ENCODE data around the gene DCST2. TPM values are rescaled to one million over a fixed set of nuclear protein-coding genes. Genes with fewer than 3 reads are reported as not detected.

Gene DCST2
- total RNA-seq, 5 donors from 2014 or later (not counting 1 experiment from before 2014, with no cell fraction given), result 1.1 to 2.6 (median 1.6) TPM

DNA sequence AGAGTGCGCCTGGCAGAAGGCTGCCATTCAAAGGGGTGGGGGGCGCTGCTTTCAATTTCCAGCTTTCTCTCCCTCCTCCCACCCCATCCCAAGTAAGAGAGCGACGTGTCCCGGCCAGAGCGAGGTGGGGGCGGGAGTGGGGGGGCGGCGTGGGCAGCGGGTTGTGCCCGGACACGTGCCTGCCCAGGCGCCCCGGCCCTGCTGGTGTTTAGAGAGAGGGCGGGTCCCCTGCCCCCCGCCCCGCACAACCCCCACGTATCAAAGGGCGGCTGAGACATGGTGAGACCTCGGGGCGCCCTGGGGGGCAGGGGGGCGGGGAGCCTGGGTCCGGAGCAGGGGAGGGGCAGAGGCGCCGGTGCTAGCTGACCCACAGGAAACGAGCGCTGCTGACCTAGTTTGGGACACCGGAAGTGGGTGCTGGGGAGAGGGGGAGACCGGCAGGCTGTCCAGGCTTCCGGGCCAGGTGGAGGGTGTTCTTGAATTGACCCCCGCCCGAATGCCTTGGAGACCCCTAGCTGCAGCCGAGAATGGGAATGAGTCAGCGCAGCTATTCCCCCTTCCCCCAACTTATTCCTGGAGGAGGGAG lies 29.7 kb downstream of the DCST2 start:
- H3K9me3 Mint-ChIP-seq, result no peaks in the 10 kb centered on the region
- WGBS (ENCODE audit: insufficient coverage), result 0% methylated on average over 6 of the region's 34 CpGs
- no peak for DNase-seq

DNA sequence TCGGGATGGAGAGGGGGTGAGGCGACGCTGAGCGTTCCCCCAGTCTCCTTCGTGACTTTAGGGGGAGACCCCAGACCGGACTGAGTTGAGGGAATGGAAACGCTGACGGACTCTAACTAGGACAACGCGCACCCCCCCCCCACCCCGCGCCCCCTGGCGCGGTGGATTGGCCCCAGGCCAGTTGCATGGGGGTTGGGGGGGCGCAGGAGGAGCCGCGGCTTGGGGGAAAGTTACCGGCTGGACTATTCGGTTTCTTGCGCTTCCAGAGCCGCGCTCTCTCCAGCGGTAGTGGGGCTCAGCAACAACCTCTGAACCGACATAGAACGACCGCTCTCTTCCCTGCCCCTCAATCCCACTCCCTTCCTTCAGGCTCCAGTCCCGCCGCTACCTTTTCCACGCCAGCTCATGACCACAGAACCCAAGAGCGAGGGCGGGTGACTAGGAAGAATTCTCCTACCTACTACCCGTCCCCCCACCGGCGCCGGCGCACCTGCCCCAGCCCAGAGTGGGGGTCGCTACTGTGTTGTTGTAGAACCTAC lies 30.3 kb downstream of the DCST2 start:
- H3K4me1 Mint-ChIP-seq, result peaks cover 56 to 60% (median 58%) of the 10 kb centered on the region in 3 donors
- H3K4me3 Mint-ChIP-seq, result peak overlapping the region; percentile 89 to 95 (median 91)
- H3K36me3 Mint-ChIP-seq, result no peaks in the 10 kb centered on the region
- Histone ChIP-seq H3K27ac (ENCODE audit: low read length) (peak overlapping the region; percentile 80), H3K9me3 (no peaks in the 10 kb centered on the region), H3K4me1 (ENCODE audit: control insufficient read depth in 1 of 2, extremely low read depth in 1 of 2, insufficient read depth in 2 of 2, low read length in 2 of 2) (peaks cover 29 to 91% of the 10 kb centered on the region in 2 experiments), H3K36me3 (ENCODE audit: control insufficient read depth in 2 of 2, extremely low read depth in 1 of 2, insufficient read depth in 1 of 2, low read length in 1 of 2) (no peaks in the 10 kb centered on the region), H3K27me3 (replicated peaks in 1 of 2; ENCODE audit: control insufficient read depth in 2 of 2, extremely low read depth in 1 of 2, insufficient read depth in 2 of 2, low read length in 1 of 2) (no peaks in the 10 kb centered on the region), H3K4me3 (ENCODE audit: control insufficient read depth in 1 of 2, extremely low read depth in 1 of 2, low read length in 1 of 2) (peak overlapping the region; percentile 92 to 97)
- ATAC-seq (replicated peaks in 1 of 4) (no peak), DNase-seq (peak in 1 of 35 experiments; percentile 22)
- no peaks in the 10 kb centered on the region for H3K27me3 Mint-ChIP-seq
- no peaks in the 10 kb centered on the region for H3K9me3 Mint-ChIP-seq
- WGBS (ENCODE audit: insufficient coverage), result 0% methylated on average over 13 of the region's 37 CpGs
- POLR2A ChIA-PET, result interaction anchor here in 1 of 2 donors (0.5 kb wide), 1 partner anchor 10 kb away, joined by 13 read pairs; no protein-coding TSS in a partner anchor
- peak overlapping the region; percentile 98 for H3K27ac Mint-ChIP-seq
- CTCF ChIA-PET, result interaction anchor here in 1 of 2 donors (1.3 kb wide), 1 partner anchor 14 kb away, joined by 3 read pairs; no protein-coding TSS in a partner anchor

More for the DNA sequence above, 29.7 kb downstream of the DCST2 start:
- Mint-ChIP-seq H3K4me3 (peak overlapping the region; percentile 89 to 95 (median 91)), H3K36me3 (no peaks in the 10 kb centered on the region), H3K27ac (peak overlapping the region; percentile 98), H3K4me1 (peaks cover 57 to 60% (median 58%) of the 10 kb centered on the region in 3 donors), H3K27me3 (no peaks in the 10 kb centered on the region)
- Histone ChIP-seq H3K9me3 (no peaks in the 10 kb centered on the region), H3K4me3 (ENCODE audit: control insufficient read depth in 1 of 2, extremely low read depth in 1 of 2, low read length in 1 of 2) (peak overlapping the region; percentile 92 to 97), H3K27me3 (replicated peaks in 1 of 2; ENCODE audit: control insufficient read depth in 2 of 2, extremely low read depth in 1 of 2, insufficient read depth in 2 of 2, low read length in 1 of 2) (no peaks in the 10 kb centered on the region), H3K4me1 (ENCODE audit: control insufficient read depth in 1 of 2, extremely low read depth in 1 of 2, insufficient read depth in 2 of 2, low read length in 2 of 2) (peaks cover 27 to 91% of the 10 kb centered on the region in 2 experiments), H3K36me3 (ENCODE audit: control insufficient read depth in 2 of 2, extremely low read depth in 1 of 2, insufficient read depth in 1 of 2, low read length in 1 of 2) (no peaks in the 10 kb centered on the region), H3K27ac (ENCODE audit: low read length) (peak overlapping the region; percentile 80)
- ATAC-seq (replicated peaks in 1 of 4), result no peak
- POLR2A ChIA-PET, result interaction anchor here in 1 of 2 donors (0.5 kb wide), 1 partner anchor 9 kb away, joined by 13 read pairs; no protein-coding TSS in a partner anchor
- CTCF ChIA-PET, result no interaction called here

DNA sequence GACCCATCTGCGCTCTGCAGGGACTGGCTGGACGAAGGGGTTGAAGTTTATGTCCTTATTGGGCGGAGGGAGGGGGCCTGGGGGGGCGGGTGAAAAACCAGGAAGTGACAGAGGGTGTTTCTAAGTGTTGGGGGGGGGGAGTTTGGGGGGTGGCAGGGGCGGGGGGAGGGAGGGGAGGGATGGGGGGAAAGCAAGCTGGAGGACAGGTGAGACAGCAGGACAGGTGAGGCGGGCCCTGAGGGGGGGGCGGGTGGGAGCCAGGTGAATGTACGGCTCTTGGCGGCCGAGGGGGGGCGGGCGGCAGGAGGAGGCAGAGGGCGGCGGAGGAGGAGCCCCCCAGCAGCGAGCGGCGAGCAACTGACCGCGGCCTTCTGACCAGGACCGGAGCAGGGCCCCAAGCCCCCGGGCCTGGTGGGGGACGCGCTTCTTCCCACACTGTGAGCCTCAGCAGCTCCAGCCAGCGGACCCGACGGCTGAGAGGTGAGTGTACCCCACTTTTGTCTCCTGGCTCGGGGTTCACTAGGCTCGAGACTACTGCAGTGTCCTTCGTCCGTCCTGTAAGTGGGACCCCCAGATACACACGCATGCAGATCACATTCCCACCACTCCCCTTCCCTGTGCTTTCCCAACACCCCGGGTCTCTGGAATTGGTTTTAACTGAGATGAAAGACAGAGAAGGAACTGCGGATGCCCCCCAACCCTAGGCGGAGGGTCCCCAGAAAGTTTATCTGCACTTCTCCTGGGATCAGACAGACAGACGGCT lies 30.9 kb downstream of the DCST2 start, which contains the start of gene ZBTB7B:
Gene ZBTB7B (plus strand): TSS at position 339 of the 763 bp plus-strand sequence. CDS start 11,859 bp downstream, outside the sequence.
- Histone ChIP-seq H3K27ac (ENCODE audit: low read length) (peak within 1 kb of the TSS; percentile 95), H3K27me3 (replicated peaks in 1 of 2; ENCODE audit: control insufficient read depth in 2 of 2, extremely low read depth in 1 of 2, insufficient read depth in 2 of 2, low read length in 1 of 2) (no peaks in the 10 kb centered on the region), H3K9me3 (no peaks in the 10 kb centered on the region), H3K4me1 (ENCODE audit: control insufficient read depth in 1 of 2, extremely low read depth in 1 of 2, insufficient read depth in 2 of 2, low read length in 2 of 2) (peaks cover 30 to 91% of the 10 kb centered on the region in 2 experiments), H3K4me3 (ENCODE audit: control insufficient read depth in 1 of 2, extremely low read depth in 1 of 2, low read length in 1 of 2) (peak within 1 kb of the TSS; percentile 92 to 97), H3K36me3 (ENCODE audit: control insufficient read depth in 2 of 2, extremely low read depth in 1 of 2, insufficient read depth in 1 of 2, low read length in 1 of 2) (no peaks in the 10 kb centered on the region)
- Mint-ChIP-seq H3K4me3 (peak within 1 kb of the TSS; percentile 89 to 95 (median 91)), H3K27ac (peak within 1 kb of the TSS; percentile 98), H3K4me1 (peaks cover 53 to 60% (median 60%) of the 10 kb centered on the region in 3 donors), H3K36me3 (no peaks in the 10 kb centered on the region), H3K9me3 (no peaks in the 10 kb centered on the region), H3K27me3 (no peaks in the 10 kb centered on the region)
- ChIA-PET POLR2A (interaction anchor here (0.7 to 1.0 kb wide), 2 partner anchors 9 to 47 kb away, joined by 3 read pairs; partner anchors contain the start of gene PBXIP1 (in 1 of the 2)), CTCF (interaction anchor here (0.6 to 1.6 kb wide), 4 partner anchors 13 to 63 kb away, joined by 3 to 4 read pairs (median 3); no protein-coding TSS in a partner anchor)
- WGBS (ENCODE audit: insufficient coverage), result under 1% methylated on average over 27 of the region's 35 CpGs
- ATAC-seq (replicated peaks in 1 of 4) (peak; percentile 1 to 6 (median 4)), DNase-seq (peak in 1 of 35 experiments; percentile 22)

DNA sequence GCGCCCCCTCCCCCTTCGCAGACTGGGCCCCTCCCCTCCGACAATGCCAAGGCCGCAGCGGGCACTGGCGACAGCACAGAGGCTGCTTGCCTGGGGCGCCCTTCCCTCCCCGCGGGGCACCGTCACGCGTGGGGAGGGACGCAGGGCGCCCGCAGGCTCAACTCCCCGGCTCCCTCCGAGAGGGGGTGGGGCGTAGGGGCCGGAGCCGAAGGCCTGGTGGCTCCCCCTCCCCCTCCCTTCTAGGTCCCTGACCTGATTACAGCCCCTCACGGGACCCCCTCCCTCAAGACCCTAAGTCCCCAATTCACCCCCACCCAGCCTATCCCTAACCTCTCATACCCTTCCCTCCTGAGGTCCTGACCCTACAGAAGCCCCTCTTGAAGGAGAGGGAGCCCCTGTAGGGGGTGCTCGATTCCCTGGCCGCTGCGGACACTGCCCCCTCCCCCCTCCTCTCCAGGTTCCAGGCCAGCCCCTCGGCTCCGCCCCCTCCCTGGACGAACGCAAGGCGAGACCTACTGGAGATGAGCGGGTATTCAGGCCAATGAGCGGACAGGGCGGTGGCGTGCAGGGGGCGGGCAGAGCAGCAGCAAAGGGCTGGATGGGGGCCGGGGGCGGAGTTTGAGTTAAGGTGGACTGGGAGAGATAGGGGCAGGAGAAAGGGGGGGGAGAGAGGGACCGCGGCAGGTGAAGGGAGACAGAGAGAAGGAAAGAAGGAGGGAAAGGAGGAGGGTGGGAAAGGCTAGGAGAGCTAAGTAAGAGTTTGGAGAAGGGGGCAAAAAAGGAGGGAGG lies 31.7 kb downstream of the DCST2 start:
- Histone ChIP-seq H3K36me3 (ENCODE audit: control insufficient read depth in 2 of 2, extremely low read depth in 1 of 2, insufficient read depth in 1 of 2, low read length in 1 of 2) (no peaks in the 10 kb centered on the region), H3K27me3 (replicated peaks in 1 of 2; ENCODE audit: control insufficient read depth in 2 of 2, extremely low read depth in 1 of 2, insufficient read depth in 2 of 2, low read length in 1 of 2) (no peaks in the 10 kb centered on the region), H3K27ac (ENCODE audit: low read length) (peak overlapping the region; percentile 95), H3K4me1 (ENCODE audit: control insufficient read depth in 1 of 2, extremely low read depth in 1 of 2, insufficient read depth in 2 of 2, low read length in 2 of 2) (peaks cover 28 to 90% of the 10 kb centered on the region in 2 experiments), H3K4me3 (ENCODE audit: control insufficient read depth in 1 of 2, extremely low read depth in 1 of 2, low read length in 1 of 2) (peak overlapping the region; percentile 72 to 97), H3K9me3 (no peaks in the 10 kb centered on the region)
- peak; percentile 78 to 80 (median 78) for ATAC-seq (replicated peaks in 1 of 4)
- H3K9me3 Mint-ChIP-seq, result no peaks in the 10 kb centered on the region
- peaks cover 51 to 62% (median 58%) of the 10 kb centered on the region in 3 donors for H3K4me1 Mint-ChIP-seq
- ChIA-PET POLR2A (interaction anchor here (0.7 to 1.0 kb wide), 3 partner anchors 10 to 1104 kb away, joined by 3 to 4 read pairs (median 3); partner anchors contain the start of gene PBXIP1 (in 1 of the 2)), CTCF (interaction anchor here (0.6 to 1.6 kb wide), 6 partner anchors 11 to 63 kb away, joined by 3 to 5 read pairs (median 4); no protein-coding TSS in a partner anchor)
- DNase-seq, result peak; percentile 92 to 100 (median 97)
- H3K27me3 Mint-ChIP-seq, result no peaks in the 10 kb centered on the region
- H3K4me3 Mint-ChIP-seq, result peak overlapping the region; percentile 84 to 89 (median 88)
- H3K27ac Mint-ChIP-seq, result peak overlapping the region; percentile 89 to 93
- no peaks in the 10 kb centered on the region for H3K36me3 Mint-ChIP-seq
- 0% methylated on average over 12 of the region's 38 CpGs for whole genome bisulfite sequencing (ENCODE audit: insufficient coverage)

DNA sequence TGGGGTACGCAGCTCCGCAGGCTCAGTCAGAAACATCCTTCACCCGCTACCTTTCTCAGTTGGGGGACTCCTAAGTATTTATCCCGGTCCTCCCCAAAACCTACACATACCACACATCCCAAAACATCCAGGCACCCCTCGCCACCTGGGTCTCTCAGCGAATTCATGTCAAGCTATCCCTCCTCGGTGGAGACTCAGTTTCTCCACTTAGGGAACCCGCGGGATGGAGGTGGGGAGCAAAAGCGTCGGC lies 32.2 kb downstream of the DCST2 start:
- ATAC-seq (replicated peaks in 1 of 4) (no peak), DNase-seq (no peak)
- H3K4me3 ChIP-seq (ENCODE audit: control insufficient read depth in 1 of 2, extremely low read depth in 1 of 2, low read length in 1 of 2), result peak overlapping the region; percentile 72 to 97
- WGBS (ENCODE audit: insufficient coverage), result 0% methylated on average over 6 of the region's 11 CpGs
- Mint-ChIP-seq H3K27me3 (no peaks in the 10 kb centered on the region), H3K27ac (peak overlapping the region; percentile 84 to 85), H3K4me1 (peaks cover 46 to 57% (median 53%) of the 10 kb centered on the region in 3 donors), H3K4me3 (peak overlapping the region; percentile 84 to 89 (median 88)), H3K9me3 (no peaks in the 10 kb centered on the region), H3K36me3 (no peaks in the 10 kb centered on the region)
- H3K27me3 ChIP-seq (replicated peaks in 1 of 2; ENCODE audit: control insufficient read depth in 2 of 2, extremely low read depth in 1 of 2, insufficient read depth in 2 of 2, low read length in 1 of 2), result no peaks in the 10 kb centered on the region
- no peaks in the 10 kb centered on the region for H3K9me3 ChIP-seq
- CTCF ChIA-PET, result interaction anchor here (0.6 to 1.6 kb wide), 3 partner anchors 11 to 16 kb away, joined by 4 to 5 read pairs (median 4); no protein-coding TSS in a partner anchor
- peak overlapping the region; percentile 95 for H3K27ac ChIP-seq (ENCODE audit: low read length)
- no peaks in the 10 kb centered on the region for H3K36me3 ChIP-seq (ENCODE audit: control insufficient read depth in 2 of 2, extremely low read depth in 1 of 2, insufficient read depth in 1 of 2, low read length in 1 of 2)
- H3K4me1 ChIP-seq (ENCODE audit: control insufficient read depth in 1 of 2, extremely low read depth in 1 of 2, insufficient read depth in 2 of 2, low read length in 2 of 2), result peaks cover 25 to 85% of the 10 kb centered on the region in 2 experiments
- POLR2A ChIA-PET, result interaction anchor here in 1 of 2 donors (0.7 kb wide), 1 partner anchor 1105 kb away, joined by 4 read pairs; no protein-coding TSS in a partner anchor

All from T-cell (primary cell).